ENCODE data around the gene SKAP1.

DNA sequence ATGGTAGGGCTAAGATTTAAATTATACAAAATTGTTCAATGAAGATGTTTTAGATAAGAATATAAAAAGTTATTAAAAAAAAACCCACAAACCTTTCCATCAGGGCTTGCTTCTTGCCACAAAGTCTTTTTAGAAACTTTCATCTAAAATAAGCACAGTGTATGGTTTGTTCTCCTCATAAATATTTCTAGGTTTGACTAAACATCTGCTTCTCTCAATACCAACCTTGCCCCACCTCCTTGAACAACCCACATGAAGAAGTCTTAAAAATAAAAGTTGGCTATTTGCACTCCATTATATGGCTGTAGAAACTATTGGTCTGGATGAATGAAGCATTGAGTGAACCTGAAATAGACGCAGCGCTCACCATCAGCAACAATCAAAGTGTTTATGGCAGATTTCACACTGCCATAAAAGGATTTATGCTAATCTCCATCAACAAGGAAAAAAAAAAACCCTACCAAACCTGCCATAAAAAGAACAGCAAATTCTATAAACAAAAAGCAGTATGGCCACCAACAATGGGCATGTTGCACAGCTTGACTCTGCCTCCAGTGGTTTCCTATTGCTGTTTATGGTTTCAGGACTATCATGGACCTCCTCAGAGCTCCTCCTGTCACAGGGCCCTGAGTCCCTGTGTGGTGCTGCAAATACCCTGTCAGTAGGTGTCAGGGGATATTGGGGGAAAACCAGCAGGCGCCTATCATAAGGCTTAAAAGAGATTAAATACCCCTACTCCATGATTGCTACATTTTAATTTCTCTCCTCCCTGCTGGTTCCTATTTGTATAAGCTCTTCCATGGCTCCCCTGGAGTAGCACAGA is 284.8 kb downstream of the SKAP1 start:
- no peak for TF ChIP-seq EZH2 (optimal IDR thresholded peaks at IDR 0.05; ENCODE audit: low read depth, low read length)
- TF ChIP-seq, protein P1, sequence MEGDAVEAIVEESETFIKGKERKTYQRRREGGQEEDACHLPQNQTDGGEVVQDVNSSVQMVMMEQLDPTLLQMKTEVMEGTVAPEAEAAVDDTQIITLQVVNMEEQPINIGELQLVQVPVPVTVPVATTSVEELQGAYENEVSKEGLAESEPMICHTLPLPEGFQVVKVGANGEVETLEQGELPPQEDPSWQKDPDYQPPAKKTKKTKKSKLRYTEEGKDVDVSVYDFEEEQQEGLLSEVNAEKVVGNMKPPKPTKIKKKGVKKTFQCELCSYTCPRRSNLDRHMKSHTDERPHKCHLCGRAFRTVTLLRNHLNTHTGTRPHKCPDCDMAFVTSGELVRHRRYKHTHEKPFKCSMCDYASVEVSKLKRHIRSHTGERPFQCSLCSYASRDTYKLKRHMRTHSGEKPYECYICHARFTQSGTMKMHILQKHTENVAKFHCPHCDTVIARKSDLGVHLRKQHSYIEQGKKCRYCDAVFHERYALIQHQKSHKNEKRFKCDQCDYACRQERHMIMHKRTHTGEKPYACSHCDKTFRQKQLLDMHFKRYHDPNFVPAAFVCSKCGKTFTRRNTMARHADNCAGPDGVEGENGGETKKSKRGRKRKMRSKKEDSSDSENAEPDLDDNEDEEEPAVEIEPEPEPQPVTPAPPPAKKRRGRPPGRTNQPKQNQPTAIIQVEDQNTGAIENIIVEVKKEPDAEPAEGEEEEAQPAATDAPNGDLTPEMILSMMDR (IDR thresholded peaks at IDR 0.05; ENCODE audit: low read length), result no peak
